NOMO-1 treated with DMSO at 0.1 percent for 48 hours (cell line): ENCODE results near the gene ZCCHC14.
A peak's percentile ranks its signal among the peaks of the same experiment; 100 is the strongest.

Experiments
- DNase-seq: peaks from one replicate; lab custom pipeline; 2025; ENCODE audit not compliant: unreplicated experiment; lab: John Stamatoyannopoulos, UW

Gene ZCCHC14

GRCh38 chr16:87458424-87458915, 34.4 kb downstream of the ZCCHC14 start:
- no peak for DNase-seq

GRCh38 chr16:87457709-87458423, 35.0 kb downstream of the ZCCHC14 start:
- peak; percentile 68 for DNase-seq

- peak; percentile 31 for DNase-seq
Observed at GRCh38 chr16:87457061-87457611, 35.7 kb downstream of the ZCCHC14 start.

GRCh38 chr16:87454391-87454790, 38.4 kb downstream of the ZCCHC14 start:
- DNase-seq: no peak

- DNase-seq: no peak
Observed at GRCh38 chr16:87453326-87453725, 39.5 kb downstream of the ZCCHC14 start.

GRCh38 chr16:87451563-87452210, 41.1 kb downstream of the ZCCHC14 start:
- no peak for DNase-seq

- DNase-seq: no peak
Observed at GRCh38 chr16:87448866-87449265, 44.0 kb downstream of the ZCCHC14 start.

- DNase-seq: no peak
Observed at GRCh38 chr16:87447323-87447722, 45.5 kb downstream of the ZCCHC14 start.

- no peak for DNase-seq
Observed at GRCh38 chr16:87446479-87446878, 46.3 kb downstream of the ZCCHC14 start.

GRCh38 chr16:87445486-87445885, 47.3 kb downstream of the ZCCHC14 start:
- DNase-seq: no peak

- DNase-seq: no peak
Observed at GRCh38 chr16:87443964-87444363, 48.9 kb downstream of the ZCCHC14 start.

- no peak for DNase-seq
Observed at GRCh38 chr16:87443016-87443415, 49.8 kb downstream of the ZCCHC14 start.

GRCh38 chr16:87442581-87442966, 50.2 kb downstream of the ZCCHC14 start:
- DNase-seq: no peak

GRCh38 chr16:87441886-87442580, 50.8 kb downstream of the ZCCHC14 start:
- no peak for DNase-seq

- DNase-seq: no peak
Observed at GRCh38 chr16:87439926-87440325, 52.9 kb downstream of the ZCCHC14 start.

GRCh38 chr16:87438611-87438985, 54.2 kb downstream of the ZCCHC14 start:
- DNase-seq: no peak

GRCh38 chr16:87437911-87438610, 54.8 kb downstream of the ZCCHC14 start:
- no peak for DNase-seq

GRCh38 chr16:87437327-87437726, 55.5 kb downstream of the ZCCHC14 start:
- DNase-seq: no peak

- no peak for DNase-seq
Observed at GRCh38 chr16:87436225-87437172, 56.3 kb downstream of the ZCCHC14 start.
